ENCODE results near the gene TMEM114.

DNA sequence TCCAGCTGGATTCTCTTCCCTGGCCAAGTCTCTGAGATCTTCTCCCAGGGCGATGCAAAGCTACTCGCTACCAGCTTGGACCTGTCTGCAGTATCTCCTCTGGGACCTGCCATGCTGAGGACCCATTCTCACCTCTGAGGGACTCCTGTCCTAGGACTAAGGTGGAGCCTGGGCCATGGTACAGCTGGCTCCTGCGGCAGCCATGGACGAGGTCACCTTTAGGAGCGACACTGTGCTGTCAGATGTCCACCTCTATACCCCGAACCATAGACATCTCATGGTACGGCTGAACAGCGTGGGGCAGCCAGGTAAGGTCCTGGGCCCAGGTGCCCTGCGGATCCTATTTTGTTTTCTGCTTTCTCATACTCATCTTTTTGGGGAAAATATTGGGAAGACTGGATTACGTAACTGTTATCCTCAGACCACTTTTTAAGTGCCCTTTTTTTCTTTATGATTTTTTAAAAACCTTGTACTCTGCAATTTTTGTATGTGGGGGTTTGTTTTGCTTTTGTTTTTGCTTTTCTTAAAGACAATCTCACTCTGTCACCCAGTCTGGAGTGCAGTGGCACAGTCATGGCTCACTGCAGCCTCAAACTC, 35.3 kb upstream of the TMEM114 start:
- TF ChIP-seq GATA3 (IDR thresholded peaks at IDR 0.05; ENCODE audit: low read depth, low read length) (no peak), GATA2 (IDR thresholded peaks at IDR 0.05; ENCODE audit: low read depth, low read length) (no peak)

All from SH-SY5Y (cell line).